Stimulated activated CD8-positive, alpha-beta memory T cell treated with anti-CD3 and anti-CD28 coated beads, Interleukin-15, amount 100 ng/mL, for 48 hours (primary cell): Measurements from ENCODE around the gene PSMD2.
A peak's percentile ranks its signal among the peaks of the same experiment; 100 is the strongest.

Experiments used
- DNase-seq, 2 donors: peaks; one replicate each; pipeline ENCODE4 v3.0.0-alpha.2; 2020; ENCODE audit warnings: low read depth in 2 of 2

The PSMD2 gene

DNA sequence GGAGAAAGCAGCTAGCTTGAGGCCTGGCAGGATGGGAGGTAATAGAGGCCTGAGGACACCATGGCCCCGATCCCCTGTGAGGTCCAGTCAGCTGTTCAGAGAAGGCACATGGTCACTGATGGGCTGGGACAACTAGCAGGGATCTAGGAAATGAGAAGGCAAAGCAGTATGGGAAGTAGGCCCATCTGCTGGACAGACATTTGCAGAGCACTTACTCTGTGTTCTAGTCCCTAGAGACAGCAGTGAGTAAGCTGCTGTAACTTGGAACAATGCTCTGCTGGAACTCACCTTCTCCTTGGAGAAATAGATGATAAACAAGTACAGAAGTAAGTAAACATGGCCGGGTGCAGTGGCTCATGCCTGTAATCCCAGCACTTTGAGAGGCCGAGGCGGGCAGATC, 16.1 kb upstream of the PSMD2 start:
- no peak for DNase-seq

DNA sequence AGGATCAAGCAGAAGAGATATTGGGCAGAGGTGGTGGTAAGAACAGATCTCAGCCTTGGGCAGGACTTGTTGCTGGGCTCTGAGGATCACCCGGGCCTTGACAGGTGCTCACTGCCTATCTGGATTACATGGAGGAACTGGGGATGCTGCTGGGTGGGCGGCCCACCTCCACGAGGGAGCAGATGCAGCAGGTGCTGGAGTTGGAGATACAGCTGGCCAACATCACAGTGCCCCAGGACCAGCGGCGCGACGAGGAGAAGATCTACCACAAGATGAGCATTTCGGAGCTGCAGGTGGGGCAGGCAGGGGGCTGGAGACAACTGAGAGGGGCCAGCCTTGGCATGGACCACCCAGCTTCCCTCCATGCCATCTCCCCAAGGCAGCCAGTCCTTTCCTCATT, 15.4 kb upstream of the PSMD2 start:
- DNase-seq, result no peak

DNA sequence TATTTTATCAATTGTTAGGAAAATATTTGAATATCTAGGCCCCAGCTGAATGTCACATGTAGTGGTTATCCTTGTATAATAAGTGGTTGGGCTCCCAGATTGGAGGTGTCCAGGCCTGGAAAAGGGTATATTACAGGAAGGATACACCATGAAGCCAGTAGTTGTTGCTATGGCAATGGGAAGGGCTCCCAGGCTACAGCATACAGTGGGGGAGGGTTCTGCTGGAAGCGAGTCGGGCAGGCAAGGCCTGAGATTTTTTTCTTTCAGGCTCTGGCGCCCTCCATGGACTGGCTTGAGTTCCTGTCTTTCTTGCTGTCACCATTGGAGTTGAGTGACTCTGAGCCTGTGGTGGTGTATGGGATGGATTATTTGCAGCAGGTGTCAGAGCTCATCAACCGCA, 14.3 kb upstream of the PSMD2 start:
- DNase-seq, result no peak

DNA sequence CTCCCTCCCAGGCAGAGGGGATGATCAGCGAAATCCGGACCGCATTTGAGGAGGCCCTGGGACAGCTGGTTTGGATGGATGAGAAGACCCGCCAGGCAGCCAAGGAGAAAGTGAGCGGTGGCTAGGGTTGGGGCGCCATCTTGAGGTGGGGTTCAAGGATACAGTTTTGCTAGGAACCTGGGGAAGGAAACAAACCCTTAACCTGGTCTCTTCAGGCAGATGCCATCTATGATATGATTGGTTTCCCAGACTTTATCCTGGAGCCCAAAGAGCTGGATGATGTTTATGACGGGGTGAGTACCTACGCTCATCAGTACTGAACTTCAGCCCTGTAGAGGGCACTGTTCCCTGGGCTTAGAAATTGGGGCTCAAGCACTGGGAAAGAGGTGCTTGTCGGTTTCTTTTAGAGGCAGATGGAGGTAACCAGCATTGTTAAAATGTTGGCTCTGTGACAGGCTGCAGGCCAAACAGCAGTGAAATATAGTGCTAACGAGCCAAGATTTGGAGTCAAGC, 9.6 kb upstream of the PSMD2 start:
- DNase-seq, result peak; percentile 41 to 47

DNA sequence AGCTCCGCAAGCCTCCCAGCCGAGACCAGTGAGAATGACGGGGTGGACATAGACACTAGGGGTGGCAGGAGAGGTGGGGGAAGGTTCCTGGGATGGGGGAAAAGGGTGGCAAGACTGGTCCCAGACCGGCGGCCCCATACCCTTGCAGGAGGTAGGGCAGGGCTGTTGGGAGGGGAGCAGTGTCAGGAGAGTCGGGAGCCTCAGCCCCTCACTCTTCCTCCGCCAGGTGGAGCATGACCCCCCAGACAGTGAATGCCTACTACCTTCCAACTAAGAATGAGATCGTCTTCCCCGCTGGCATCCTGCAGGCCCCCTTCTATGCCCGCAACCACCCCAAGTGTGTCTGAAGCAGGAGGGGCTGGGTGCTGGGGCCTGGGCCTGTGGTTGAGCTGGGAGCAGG, 8.7 kb upstream of the PSMD2 start:
- no peak for DNase-seq

DNA sequence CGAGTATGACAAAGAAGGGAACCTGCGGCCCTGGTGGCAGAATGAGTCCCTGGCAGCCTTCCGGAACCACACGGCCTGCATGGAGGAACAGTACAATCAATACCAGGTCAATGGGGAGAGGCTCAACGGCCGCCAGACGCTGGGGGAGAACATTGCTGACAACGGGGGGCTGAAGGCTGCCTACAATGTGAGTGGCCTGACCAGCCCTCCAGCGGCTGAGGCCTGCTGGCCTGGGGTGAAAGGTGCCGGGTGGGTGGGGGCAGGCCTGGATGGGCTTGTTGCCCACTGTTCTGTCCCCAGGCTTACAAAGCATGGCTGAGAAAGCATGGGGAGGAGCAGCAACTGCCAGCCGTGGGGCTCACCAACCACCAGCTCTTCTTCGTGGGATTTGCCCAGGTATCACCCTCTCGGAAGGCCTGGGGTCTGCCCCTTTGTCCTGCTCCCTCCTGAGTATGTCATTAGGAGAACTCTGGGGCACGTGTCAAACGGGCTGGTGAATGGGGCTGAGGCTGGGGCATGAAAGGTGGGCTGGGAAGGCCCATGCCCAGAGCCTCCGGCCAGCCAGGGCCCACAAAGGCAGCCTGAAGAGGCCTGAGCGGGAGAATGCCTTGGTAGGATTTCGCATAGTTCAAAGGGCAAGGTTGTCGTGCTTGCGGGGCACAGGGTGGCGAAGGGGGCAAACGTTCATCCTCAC, 7.8 kb upstream of the PSMD2 start:
- no peak for DNase-seq

DNA sequence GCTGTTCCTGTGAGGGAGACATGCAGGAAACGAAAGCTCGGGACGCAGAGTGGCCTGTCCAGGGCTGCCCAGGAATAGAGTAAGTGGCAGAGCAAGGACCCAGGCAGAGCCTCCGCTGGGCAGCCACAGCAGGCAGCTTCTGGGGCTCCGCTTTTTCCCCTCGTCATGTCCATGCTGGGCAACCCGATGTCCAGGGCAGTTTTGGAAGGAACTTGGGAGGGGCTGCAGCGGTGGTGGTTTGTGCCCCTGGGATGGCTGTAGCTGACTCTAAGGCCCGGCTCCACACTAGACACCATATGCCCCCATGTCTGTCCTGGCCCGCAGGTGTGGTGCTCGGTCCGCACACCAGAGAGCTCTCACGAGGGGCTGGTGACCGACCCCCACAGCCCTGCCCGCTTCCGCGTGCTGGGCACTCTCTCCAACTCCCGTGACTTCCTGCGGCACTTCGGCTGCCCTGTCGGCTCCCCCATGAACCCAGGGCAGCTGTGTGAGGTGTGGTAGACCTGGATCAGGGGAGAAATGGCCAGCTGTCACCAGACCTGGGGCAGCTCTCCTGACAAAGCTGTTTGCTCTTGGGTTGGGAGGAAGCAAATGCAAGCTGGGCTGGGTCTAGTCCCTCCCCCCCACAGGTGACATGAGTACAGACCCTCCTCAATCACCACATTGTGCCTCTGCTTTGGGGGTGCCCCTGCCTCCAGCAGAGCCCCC, 7.1 kb upstream of the PSMD2 start:
- no peak for DNase-seq

DNA sequence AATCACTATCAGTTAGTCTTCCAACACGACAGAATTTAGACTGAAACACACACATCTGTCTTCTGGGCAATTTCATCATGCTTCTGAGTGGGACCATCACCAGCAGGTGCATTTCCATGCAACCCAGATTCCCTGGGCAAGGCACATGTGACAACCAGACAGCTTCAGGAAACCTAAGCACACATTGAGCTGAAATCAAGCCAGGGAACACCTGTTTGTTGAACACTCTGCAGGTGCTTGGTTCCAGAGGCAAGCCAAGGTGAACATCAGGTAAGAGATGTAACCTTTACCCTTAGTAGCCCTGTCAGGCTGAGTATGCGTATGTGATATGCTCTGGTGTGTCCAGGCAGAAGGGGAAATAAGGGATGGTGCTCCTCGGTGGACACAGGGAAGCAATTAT, 3.3 kb upstream of the PSMD2 start:
- no peak for DNase-seq

DNA sequence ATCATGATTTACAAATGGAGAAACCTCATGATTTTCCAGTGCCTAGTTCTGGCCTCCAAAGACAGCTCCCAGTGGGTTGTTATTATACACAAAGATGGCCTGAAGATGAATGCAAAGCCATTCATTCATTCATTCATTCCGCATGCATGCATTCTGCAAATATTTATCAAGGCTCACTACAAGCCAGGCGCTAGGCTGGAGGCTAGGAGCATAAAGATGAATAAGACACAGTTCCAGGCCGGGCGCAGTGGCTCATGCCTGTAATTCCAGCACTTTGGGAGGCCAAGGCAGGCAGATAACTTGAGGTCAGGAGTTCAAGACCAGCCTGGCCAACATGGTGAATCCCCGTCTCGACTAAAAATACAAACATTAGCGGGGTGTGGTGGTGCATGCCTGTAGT, 2.4 kb upstream of the PSMD2 start:
- no peak for DNase-seq

DNA sequence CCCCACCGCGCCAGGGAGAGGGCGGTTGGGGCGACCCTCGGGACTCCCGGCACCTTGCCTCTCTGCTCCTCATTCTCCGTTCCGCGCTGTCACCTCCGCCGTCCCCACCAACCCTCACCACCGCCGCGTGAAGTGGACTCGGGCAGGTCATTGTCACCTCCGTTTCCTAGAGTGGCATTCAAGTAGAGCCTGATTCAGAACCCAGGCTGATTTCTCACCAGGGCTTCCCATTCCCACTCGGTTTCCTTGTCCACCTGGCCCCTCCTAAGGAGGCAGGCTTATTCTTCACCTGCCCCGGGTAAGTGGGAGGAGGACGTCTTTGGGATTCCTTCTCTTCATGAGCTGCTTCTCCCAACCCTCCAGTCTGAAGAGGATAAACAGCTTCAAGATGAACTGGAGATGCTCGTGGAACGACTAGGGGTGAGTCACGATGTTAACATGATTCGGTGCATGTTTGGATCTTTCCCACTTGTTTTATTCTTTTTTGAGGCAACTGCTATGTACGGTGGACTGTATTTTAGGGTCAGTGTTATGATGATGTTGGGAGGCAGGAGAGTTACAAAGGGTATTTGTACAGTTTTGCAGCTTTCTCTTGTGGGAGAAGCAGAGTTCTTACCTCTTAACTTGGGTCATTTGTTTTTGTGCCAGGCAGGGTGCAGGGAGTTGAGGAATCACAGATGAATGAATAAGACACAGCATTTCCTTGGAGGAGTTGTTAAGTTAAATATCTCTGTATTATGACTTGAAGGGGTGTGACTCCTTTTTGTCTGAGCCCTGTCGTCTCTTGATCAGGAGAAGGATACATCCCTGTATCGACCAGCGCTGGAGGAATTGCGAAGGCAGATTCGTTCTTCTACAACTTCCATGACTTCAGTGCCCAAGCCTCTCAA, 692 bp downstream of the PSMD2 start:
- no peak for DNase-seq

DNA sequence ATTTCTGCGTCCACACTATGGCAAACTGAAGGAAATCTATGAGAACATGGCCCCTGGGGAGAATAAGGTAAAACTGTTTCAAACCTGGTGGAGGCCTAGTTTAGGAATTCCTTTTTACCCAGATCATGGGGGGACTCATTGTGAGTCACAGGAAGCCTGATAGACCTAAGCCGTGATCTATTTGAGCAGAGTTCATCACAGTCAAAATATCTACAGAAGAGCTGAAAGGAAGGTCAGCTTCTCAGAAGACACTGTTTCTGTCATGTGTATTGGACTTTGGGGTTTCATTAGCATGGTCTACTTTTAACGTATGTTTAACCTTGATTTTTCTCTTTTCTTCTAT, 1.3 kb downstream of the PSMD2 start:
- no peak for DNase-seq

DNA sequence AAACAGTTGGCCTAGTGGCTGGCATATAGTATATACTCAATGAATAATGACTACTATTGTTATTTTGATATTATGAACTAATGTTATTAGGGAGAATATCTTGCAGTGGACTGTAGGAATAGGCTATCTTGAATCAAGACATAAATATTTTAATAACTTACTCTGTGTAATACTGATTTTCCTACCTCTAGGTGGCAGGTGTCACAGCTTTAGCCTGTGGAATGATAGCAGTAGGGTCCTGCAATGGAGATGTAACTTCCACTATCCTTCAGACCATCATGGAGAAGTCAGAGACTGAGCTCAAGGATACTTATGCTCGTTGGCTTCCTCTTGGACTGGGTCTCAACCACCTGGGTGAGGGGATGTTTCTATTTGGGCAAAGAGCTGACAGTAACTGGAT, 6.5 kb downstream of the PSMD2 start:
- DNase-seq, result no peak

DNA sequence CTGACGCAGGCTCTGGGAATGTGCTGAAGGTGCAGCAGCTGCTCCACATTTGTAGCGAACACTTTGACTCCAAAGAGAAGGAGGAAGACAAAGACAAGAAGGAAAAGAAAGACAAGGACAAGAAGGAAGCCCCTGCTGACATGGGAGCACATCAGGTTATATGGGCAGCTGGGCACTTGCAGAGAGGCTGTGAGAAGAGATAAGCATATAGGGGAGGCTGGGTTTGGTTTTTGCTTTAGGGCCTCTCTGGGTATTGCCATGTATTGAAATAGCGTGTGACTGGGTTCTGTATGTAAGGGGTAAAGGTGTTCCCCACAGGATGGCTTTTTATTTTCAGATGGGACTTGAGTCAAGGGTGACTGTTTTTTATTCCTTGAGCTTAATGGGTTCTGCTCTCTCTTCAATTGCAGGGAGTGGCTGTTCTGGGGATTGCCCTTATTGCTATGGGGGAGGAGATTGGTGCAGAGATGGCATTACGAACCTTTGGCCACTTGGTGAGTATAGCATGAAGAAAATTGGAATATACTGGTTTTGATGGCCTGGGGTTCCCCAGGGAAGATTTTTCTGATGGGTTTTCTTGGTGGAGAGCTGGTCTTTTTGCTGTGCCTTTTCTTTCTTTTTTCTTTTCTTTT, 7.4 kb downstream of the PSMD2 start:
- no peak for DNase-seq

DNA sequence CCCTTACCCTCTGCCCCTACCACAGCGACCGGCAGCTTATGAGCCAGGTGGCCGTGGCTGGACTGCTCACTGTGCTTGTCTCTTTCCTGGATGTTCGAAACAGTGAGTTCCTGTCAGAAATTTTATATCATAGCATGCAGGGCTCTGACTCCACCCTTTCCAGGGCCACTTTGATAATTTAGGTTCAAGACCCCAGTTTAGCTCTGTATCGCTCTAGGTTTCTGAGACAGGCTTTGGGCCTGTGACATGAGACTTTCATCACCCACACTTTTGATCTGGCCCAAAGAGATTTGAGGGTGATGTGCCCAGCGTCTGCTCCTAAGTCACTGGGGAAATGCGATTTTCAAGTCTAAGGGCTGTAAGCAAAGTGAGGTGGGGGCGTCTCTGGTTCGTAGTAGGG, 8.9 kb downstream of the PSMD2 start:
- DNase-seq, result no peak

DNA sequence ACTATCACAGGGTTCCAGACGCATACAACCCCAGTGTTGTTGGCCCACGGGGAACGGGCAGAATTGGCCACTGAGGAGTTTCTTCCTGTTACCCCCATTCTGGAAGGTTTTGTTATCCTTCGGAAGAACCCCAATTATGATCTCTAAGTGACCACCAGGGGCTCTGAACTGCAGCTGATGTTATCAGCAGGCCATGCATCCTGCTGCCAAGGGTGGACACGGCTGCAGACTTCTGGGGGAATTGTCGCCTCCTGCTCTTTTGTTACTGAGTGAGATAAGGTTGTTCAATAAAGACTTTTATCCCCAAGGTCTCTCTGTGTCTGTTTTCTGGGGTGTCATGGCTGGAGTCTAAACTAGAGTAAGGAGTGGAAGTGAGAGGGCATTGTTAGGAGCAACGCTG, 9.7 kb downstream of the PSMD2 start:
- no peak for DNase-seq

DNA sequence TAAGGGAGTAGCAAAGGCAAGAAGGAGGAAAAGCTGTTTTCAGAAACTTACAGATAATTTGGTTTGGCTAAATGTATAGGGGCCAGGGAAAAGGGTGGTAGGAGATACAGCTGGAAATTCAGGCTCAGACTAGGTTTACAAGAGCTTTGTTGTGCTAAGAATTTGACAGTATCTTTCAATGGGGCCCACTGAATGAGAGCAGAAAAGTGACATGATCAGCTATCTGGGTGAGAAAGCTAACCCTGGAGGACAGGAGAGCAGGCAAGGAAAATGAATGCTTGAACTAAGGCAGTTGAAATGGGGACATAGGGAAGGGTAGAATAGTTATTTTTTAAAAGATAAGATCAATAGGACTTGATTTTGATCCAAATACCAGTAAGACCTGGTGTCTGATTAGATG, 12.6 kb downstream of the PSMD2 start:
- no peak for DNase-seq

DNA sequence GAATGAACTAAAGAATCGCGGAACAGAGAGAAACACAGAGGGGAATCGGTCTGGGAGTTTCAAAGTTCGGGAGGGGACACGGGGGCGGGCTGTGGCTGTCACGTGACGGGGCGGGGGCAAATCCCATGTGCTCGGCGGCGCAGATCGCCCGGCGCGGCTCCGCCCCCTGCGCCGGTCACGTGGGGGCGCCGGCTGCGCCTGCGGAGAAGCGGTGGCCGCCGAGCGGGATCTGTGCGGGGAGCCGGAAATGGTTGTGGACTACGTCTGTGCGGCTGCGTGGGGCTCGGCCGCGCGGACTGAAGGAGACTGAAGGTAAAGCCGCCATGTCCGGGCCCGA, 15.3 kb downstream of the PSMD2 start, which contains the start of gene EIF4G1:
EIF4G1 (plus strand) TSS at position 244 of the 337 bp plus-strand sequence. CDS start 1,191 bp downstream, outside the sequence.
- DNase-seq, result peak; percentile 89 to 92

DNA sequence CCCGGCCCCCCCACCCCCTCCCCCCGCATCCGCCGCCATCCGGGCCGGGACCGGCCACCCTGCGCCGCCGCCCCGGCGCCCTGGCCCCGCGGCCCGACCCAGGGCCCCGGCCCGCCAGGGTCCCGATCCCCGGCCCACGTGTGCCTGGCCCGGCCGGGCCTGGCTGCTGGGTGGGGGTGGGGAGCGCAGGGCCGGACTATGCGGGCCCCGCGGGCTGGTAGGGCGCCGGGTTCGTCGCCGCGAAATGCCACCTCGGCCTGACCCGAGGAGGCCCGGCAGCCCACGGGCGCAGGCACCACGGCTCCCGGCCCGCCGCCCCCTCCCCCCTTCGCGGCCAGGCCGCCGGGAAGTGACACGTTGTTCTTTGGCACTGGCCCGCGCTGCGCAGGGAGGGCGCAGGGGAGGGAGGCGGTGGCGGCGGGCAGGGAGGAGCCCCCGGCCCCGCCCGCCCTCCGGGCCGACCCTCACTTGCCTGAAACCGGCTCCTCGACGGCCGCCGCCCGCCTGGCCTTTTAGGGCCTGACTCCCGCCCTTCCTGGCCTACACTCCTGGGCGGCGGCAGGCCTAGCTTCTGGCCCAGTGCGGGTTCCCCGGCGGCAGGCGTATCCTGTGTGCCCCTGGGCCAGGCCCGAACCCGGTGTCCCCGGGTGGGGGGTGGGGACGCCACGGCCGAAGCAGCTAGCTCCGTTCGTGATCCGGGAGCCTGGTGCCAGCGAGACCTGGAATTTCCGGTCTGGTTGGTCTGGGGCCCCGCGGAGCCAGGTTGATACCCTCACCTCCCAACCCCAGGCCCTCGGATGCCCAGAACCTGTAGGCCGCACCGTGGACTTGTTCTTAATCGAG, 15.9 kb downstream of the PSMD2 start:
- peak; percentile 38 to 43 for DNase-seq

DNA sequence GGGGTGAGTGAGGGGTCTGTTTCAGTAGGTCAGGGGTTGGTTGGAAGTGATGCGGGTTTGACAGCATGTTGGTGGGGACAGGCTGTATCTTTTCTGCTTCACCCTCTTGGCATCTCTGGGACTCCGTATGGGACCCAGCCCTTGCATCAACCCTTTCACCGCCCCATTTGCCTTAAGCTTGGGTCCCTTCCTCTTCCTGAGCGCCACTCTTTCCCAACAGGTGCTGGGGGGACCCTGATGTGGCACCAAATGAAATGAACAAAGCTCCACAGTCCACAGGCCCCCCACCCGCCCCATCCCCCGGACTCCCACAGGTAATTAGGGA, 16.5 kb downstream of the PSMD2 start:
- DNase-seq, result no peak

DNA sequence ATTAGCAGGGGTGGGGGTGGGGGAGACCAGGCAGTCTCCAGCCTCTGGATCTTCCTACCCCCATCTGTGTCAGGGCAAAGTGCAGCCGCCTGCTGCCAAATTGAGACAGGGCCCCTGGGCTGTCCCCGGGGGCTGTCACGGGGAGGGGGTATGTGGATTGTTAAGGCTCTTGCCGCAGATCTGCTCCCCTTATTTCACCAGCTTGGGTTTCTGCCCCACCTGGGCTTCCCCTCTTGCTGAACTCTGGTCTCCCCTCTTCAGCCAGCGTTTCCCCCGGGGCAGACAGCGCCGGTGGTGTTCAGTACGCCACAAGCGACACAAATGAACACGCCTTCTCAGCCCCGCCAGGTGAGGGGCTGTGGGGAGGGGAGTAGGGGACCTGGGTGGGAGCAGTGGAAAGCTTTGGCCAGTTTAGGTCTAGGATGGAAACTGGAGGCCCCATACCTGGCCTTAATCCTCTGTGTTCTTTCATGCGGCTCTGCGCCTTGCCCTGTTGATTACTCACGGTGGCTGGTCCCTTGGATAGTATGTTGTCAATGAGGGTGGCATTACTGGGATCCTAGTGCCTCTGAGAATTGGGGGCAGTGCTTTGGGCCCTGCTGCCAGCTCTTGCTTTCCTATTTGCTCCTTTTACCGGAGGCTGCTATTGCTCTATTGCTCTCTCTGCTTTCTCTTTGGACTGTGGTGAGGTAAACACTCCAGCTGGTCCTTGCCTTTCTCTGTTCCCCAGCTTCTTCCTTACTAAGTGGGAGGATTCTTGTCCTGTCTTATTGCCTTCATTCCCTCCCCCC, 17.0 kb downstream of the PSMD2 start:
- DNase-seq, result no peak

DNA sequence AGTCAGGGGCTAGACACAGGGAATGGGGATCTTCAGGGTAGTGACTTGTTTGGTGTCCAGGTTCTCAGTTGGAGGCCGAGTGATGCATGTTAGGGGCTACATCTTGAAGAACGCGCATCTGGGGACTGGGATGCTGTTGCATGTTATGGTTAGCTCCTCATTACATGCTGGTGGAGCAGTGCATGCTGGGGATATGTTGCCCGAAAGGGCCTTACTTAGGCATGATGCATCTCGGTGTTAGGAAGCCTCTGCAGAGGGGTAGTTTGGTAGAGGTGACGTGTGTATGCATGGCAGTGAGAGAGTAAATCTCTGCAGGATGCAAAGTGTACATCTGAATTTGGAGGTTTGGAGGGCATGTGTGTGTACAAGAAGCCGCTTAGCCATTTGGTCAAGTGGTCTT, 17.8 kb downstream of the PSMD2 start:
- no peak for DNase-seq
